ENCODE results near the gene MTUS2.

MTUS2 gene

GRCh38 chr13:29459813-29460355 lies 639.7 kb downstream of the MTUS2 start:
- DNase-seq = no peak

- no peak for DNase-seq
Measured at GRCh38 chr13:29464105-29464679, 644.1 kb downstream of the MTUS2 start.

- DNase-seq = no peak
Measured at GRCh38 chr13:29465741-29466293, 645.7 kb downstream of the MTUS2 start.

GRCh38 chr13:29471551-29471950 lies 651.4 kb downstream of the MTUS2 start:
- no peak for DNase-seq

- DNase-seq = peak; percentile 2
Measured at GRCh38 chr13:29472332-29472961, 652.3 kb downstream of the MTUS2 start.

- no peak for DNase-seq
Measured at GRCh38 chr13:29473166-29473565, 653.0 kb downstream of the MTUS2 start.

- no peak for DNase-seq
Measured at GRCh38 chr13:29474991-29475390, 654.9 kb downstream of the MTUS2 start.

- DNase-seq = no peak
Measured at GRCh38 chr13:29476046-29476445, 655.9 kb downstream of the MTUS2 start.

- DNase-seq = no peak
Measured at GRCh38 chr13:29479716-29480492, 659.8 kb downstream of the MTUS2 start.

GRCh38 chr13:29480893-29481525 lies 660.9 kb downstream of the MTUS2 start:
- DNase-seq = no peak

GRCh38 chr13:29481603-29482002 lies 661.5 kb downstream of the MTUS2 start:
- no peak for DNase-seq

- no peak for DNase-seq
Measured at GRCh38 chr13:29482504-29482903, 662.4 kb downstream of the MTUS2 start.

GRCh38 chr13:29483211-29483610 lies 663.1 kb downstream of the MTUS2 start:
- DNase-seq = no peak

- no peak for DNase-seq
Measured at GRCh38 chr13:29483623-29484022, 663.5 kb downstream of the MTUS2 start.

GRCh38 chr13:29484236-29484635 lies 664.1 kb downstream of the MTUS2 start:
- no peak for DNase-seq

- no peak for DNase-seq
Measured at GRCh38 chr13:29484796-29485195, 664.7 kb downstream of the MTUS2 start.

GRCh38 chr13:29486551-29486950 lies 666.4 kb downstream of the MTUS2 start:
- DNase-seq = no peak

- DNase-seq = no peak
Measured at GRCh38 chr13:29487466-29488454, 667.6 kb downstream of the MTUS2 start.

GRCh38 chr13:29489650-29490560 lies 669.8 kb downstream of the MTUS2 start:
- DNase-seq = no peak

- no peak for DNase-seq
Measured at GRCh38 chr13:29490561-29490885, 670.4 kb downstream of the MTUS2 start.

- DNase-seq = no peak
Measured at GRCh38 chr13:29491248-29491647, 671.1 kb downstream of the MTUS2 start.

All from DMS 273 treated with DMSO at 0.1 percent for 48 hours (cell line).